WTC11 (cell line): ENCODE data around the gene ATP4A. TPM values are rescaled to one million over a fixed set of nuclear protein-coding genes. Genes with fewer than 3 reads are reported as not detected.
A peak's percentile ranks its signal among the peaks of the same experiment; 100 is the strongest.

Experiments used
- ATF1 ChIP-seq: sonication (generic); formaldehyde crosslinking; IDR thresholded peaks from 2 replicates; pipeline ENCODE4 v1.8.1; 2023; ENCODE audit warnings: mild to moderate bottlenecking, moderate library complexity, missing genetic modification reagents
- ATF2 ChIP-seq: sonication (generic); formaldehyde crosslinking; IDR thresholded peaks from 2 replicates; pipeline ENCODE4 v1.8.1; 2022; ENCODE audit warnings: low read depth, missing genetic modification reagents, borderline replicate concordance
- ATF3 ChIP-seq: sonication (generic); formaldehyde crosslinking; conservative IDR thresholded peaks from 2 replicates; pipeline ENCODE4 v1.8.1; 2022; ENCODE audit warnings: mild to moderate bottlenecking, missing genetic modification reagents
- ELF4 ChIP-seq: sonication (generic); formaldehyde crosslinking; IDR thresholded peaks from 2 replicates; pipeline ENCODE4 v1.8.1; 2022; ENCODE audit warnings: low read depth, mild to moderate bottlenecking, moderate library complexity, missing genetic modification reagents
- EMX1 ChIP-seq: fragments of 250-450 bp; sonication (Bioruptor Pico); IDR thresholded peaks from 2 replicates; pipeline ENCODE4 v1.8.0; 2021; ENCODE audit warnings: mild to moderate bottlenecking
- ETV6 ChIP-seq: sonication (generic); formaldehyde crosslinking; IDR thresholded peaks from 2 replicates; pipeline ENCODE4 v1.8.1; 2022; ENCODE audit warnings: mild to moderate bottlenecking, missing genetic modification reagents
- FOXK1 ChIP-seq: sonication (generic); formaldehyde crosslinking; IDR thresholded peaks from 2 replicates; pipeline ENCODE4 v1.8.0; 2022; ENCODE audit warnings: mild to moderate bottlenecking, moderate library complexity, missing genetic modification reagents
- FOXP1 ChIP-seq: sonication (generic); formaldehyde crosslinking; IDR thresholded peaks from 2 replicates; pipeline ENCODE4 v1.8.0; 2022; ENCODE audit warnings: missing genetic modification reagents, mild to moderate bottlenecking, moderate library complexity, borderline replicate concordance
- FOXP4 ChIP-seq: sonication (generic); formaldehyde crosslinking; IDR thresholded peaks from 2 replicates; pipeline ENCODE4 v1.8.0; 2022; ENCODE audit warnings: mild to moderate bottlenecking, missing genetic modification reagents
- GABPB1 ChIP-seq: sonication (generic); formaldehyde crosslinking; IDR thresholded peaks from 2 replicates; pipeline ENCODE4 v1.8.1; 2023; ENCODE audit warnings: mild to moderate bottlenecking, missing genetic modification reagents
- GRHL2 ChIP-seq: fragments of 250-450 bp; sonication (Bioruptor Pico); IDR thresholded peaks from 2 replicates; pipeline ENCODE4 v1.8.0; 2022; ENCODE audit warnings: mild to moderate bottlenecking, moderate library complexity; ENCODE audit not compliant: insufficient replicate concordance, severe bottlenecking
- GTF2I ChIP-seq: fragments of 250-450 bp; sonication (Bioruptor Pico); conservative IDR thresholded peaks from 2 replicates; pipeline ENCODE4 v1.4.0; 2021; ENCODE audit warnings: mild to moderate bottlenecking
- IRF1 ChIP-seq: sonication (generic); formaldehyde crosslinking; IDR thresholded peaks from 2 replicates; pipeline ENCODE4 v1.8.0; 2023; ENCODE audit warnings: missing genetic modification reagents
- IRF2 ChIP-seq: sonication (generic); formaldehyde crosslinking; IDR thresholded peaks from 2 replicates; pipeline ENCODE4 v1.8.0; 2022; ENCODE audit warnings: low read depth, missing genetic modification reagents, borderline replicate concordance
- NFATC4 ChIP-seq: fragments of 250-450 bp; sonication (Bioruptor Pico); IDR thresholded peaks from 2 replicates; pipeline ENCODE4 v1.9.0; 2021; ENCODE audit warnings: mild to moderate bottlenecking
- NFE2L1 ChIP-seq: sonication (generic); formaldehyde crosslinking; IDR thresholded peaks from 2 replicates; pipeline ENCODE4 v1.8.1; 2023; ENCODE audit warnings: missing genetic modification reagents
- NR1H2 ChIP-seq: sonication (generic); formaldehyde crosslinking; IDR thresholded peaks from 2 replicates; pipeline ENCODE4 v1.9.0; 2021; ENCODE audit warnings: mild to moderate bottlenecking, moderate library complexity, missing genetic modification reagents
- RELA ChIP-seq: sonication (generic); formaldehyde crosslinking; IDR thresholded peaks from 2 replicates; pipeline ENCODE4 v1.8.1; 2022; ENCODE audit warnings: missing genetic modification reagents, mild to moderate bottlenecking, borderline replicate concordance
- SOX15 ChIP-seq: fragments of 250-450 bp; sonication (Bioruptor Pico); IDR thresholded peaks from 2 replicates; pipeline ENCODE4 v1.9.0; 2021; ENCODE audit warnings: mild to moderate bottlenecking
- USF2 ChIP-seq: sonication (generic); formaldehyde crosslinking; IDR thresholded peaks from 2 replicates; pipeline ENCODE4 v1.8.1; 2023; ENCODE audit warnings: mild to moderate bottlenecking, missing genetic modification reagents, moderate library complexity
- ZMAT4 ChIP-seq: fragments of 250-450 bp; sonication (Bioruptor Pico); IDR thresholded peaks from 2 replicates; pipeline ENCODE4 v1.9.0; 2021; ENCODE audit warnings: mild to moderate bottlenecking
- ZNF317 ChIP-seq: sonication (generic); formaldehyde crosslinking; IDR thresholded peaks from 2 replicates; pipeline ENCODE4 v1.8.1; 2023; ENCODE audit warnings: low read depth, mild to moderate bottlenecking, moderate library complexity, missing genetic modification reagents, borderline replicate concordance
- ZNF532 ChIP-seq: fragments of 250-450 bp; sonication (Bioruptor Pico); IDR thresholded peaks from 2 replicates; pipeline ENCODE4 v1.9.0; 2021; ENCODE audit warnings: mild to moderate bottlenecking, borderline replicate concordance
- total RNA-seq: library from RNA; stranded (reverse); gene quantifications from 3 replicates; pipeline ENCODE4 v1.2.3, GENCODE V29; 2021
- TF ChIP-seq, protein P1 (sequence below): fragments of 250-450 bp; sonication (Bioruptor Pico); conservative IDR thresholded peaks from 2 replicates; pipeline ENCODE4 v1.9.0; 2021; ENCODE audit warnings: mild to moderate bottlenecking
- TF ChIP-seq, protein P2 (sequence below): sonication (generic); formaldehyde crosslinking; IDR thresholded peaks from 2 replicates; pipeline ENCODE4 v1.8.1; 2023; ENCODE audit warnings: mild to moderate bottlenecking, missing genetic modification reagents

Gene ATP4A
- total RNA-seq, 1 experiment from 2014 or later: 0.59 TPM

- TF ChIP-seq RELA (CRISPR knock-in tag) (no peak), USF2 (no peak), ELF4 (CRISPR knock-in tag) (no peak), FOXP4 (CRISPR knock-in tag) (peak; percentile 23; the same call in 1 of the 2 replicates), NR1H2 (CRISPR knock-in tag) (no peak), ZMAT4 (CRISPR knock-in tag) (no peak), GRHL2 (no peak), NFATC4 (no peak), FOXP1 (CRISPR knock-in tag) (no peak), GABPB1 (no peak), ETV6 (CRISPR knock-in tag) (no peak; the same call in none of the 2 replicates), GTF2I (no peak), ATF3 (CRISPR knock-in tag) (no peak), ZNF532 (CRISPR knock-in tag) (no peak; the same call in 1 of the 2 replicates), ATF2 (no peak), SOX15 (no peak), EMX1 (CRISPR knock-in tag) (0 out of 2 replicates have a peak, but pooled peaks have one; percentile 57), NFE2L1 (no peak), IRF2 (no peak), ATF1 (no peak), FOXK1 (CRISPR knock-in tag) (no peak), IRF1 (CRISPR knock-in tag) (no peak), ZNF317 (no peak)
- TF ChIP-seq, protein P1, sequence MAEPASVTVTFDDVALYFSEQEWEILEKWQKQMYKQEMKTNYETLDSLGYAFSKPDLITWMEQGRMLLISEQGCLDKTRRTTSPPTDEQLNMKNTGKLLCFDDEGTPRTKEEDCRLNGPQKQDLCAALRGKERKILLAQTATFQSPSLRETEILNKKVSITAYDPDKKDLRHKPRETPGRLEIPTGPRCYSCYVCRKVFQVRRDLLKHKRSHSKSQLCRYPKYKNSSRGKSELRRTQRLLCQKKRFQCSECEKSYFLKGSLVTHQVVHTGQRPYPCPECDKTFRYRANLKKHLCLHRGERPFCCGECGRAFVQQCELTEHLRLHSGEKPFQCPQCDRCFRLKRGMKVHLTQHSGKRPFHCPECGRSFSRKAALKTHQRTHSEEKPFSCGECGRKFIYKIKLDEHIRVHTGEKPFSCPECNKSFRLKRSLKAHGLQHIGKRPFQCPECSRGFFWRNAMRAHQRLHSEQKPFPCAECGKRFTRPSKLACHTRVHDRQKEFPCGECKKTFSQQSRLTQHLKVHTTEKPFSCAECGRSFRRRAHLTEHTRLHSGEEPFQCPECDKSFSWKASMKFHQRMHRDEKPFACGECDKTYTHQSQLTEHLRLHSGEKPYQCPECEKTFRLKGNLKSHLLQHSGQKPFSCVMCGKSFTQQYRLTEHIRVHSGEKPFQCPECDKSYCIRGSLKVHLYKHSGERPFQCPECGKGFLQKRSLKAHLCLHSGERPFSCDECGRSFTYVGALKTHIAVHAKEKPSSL (CRISPR knock-in tag): no peak
- TF ChIP-seq, protein P2, sequence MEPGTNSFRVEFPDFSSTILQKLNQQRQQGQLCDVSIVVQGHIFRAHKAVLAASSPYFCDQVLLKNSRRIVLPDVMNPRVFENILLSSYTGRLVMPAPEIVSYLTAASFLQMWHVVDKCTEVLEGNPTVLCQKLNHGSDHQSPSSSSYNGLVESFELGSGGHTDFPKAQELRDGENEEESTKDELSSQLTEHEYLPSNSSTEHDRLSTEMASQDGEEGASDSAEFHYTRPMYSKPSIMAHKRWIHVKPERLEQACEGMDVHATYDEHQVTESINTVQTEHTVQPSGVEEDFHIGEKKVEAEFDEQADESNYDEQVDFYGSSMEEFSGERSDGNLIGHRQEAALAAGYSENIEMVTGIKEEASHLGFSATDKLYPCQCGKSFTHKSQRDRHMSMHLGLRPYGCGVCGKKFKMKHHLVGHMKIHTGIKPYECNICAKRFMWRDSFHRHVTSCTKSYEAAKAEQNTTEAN: peak; percentile 49; the same call in 1 of the 2 replicates
Measured at GRCh38 chr19:35509861-35510625, 53.4 kb downstream of the ATP4A start (continued).
